DND-41 (cell line): ENCODE measurements around the gene SYDE2.

Experiments used
- ATAC-seq: fragments of 200-7000 bp; cut with Tn5 transposase; 3 replicates; pipeline ENCODE4 v1.9.1; 2021; ENCODE audit warnings: low read depth; ENCODE audit not compliant: insufficient read depth
- DNase-seq: peaks from one replicate; pipeline ENCODE4 v3.0.0-alpha.2; 2020
- H2AFZ ChIP-seq: 2 replicates; pipeline ENCODE4 v1.6.0; 2012; ENCODE audit warnings: low read depth, low read length
- H3K27ac ChIP-seq: 2 replicates; pipeline ENCODE4 v1.5.1; 2012; ENCODE audit warnings: low read length, inconsistent platforms
- H3K27me3 ChIP-seq: fragments of 200-600 bp; sonication (generic); 2 replicates; pipeline ENCODE4 v1.6.0; 2012; ENCODE audit warnings: low read length, mild to moderate bottlenecking, inconsistent platforms; ENCODE audit not compliant: insufficient read depth, poor library complexity
- H3K36me3 ChIP-seq: 2 replicates; pipeline ENCODE4 v1.5.1; 2012; ENCODE audit warnings: low read length, inconsistent platforms; ENCODE audit not compliant: insufficient read depth
- H3K4me1 ChIP-seq: 2 replicates; pipeline ENCODE4 v1.5.1; 2012; ENCODE audit warnings: mild to moderate bottlenecking, low read length; ENCODE audit not compliant: insufficient read depth
- H3K4me2 ChIP-seq: 2 replicates; pipeline ENCODE4 v1.6.0; 2012; ENCODE audit warnings: mild to moderate bottlenecking, moderate library complexity, low read length, inconsistent platforms; ENCODE audit not compliant: insufficient read depth
- H3K4me3 ChIP-seq, 2 experiments: fragments of 200-600 bp in 1 of 2; shearing (Covaris generic) in 1 of 2; 2 replicates each; pipeline ENCODE4 v1.5.1; 2012 to 2016; ENCODE audit warnings: inconsistent platforms in 2 of 2, low read length in 2 of 2, mild to moderate bottlenecking in 2 of 2, low read depth in 1 of 2, moderate library complexity in 1 of 2
- H3K79me2 ChIP-seq: 2 replicates; pipeline ENCODE4 v1.6.0; 2012; ENCODE audit warnings: low read length, inconsistent platforms; ENCODE audit not compliant: insufficient read depth
- H3K9ac ChIP-seq: 2 replicates; pipeline ENCODE4 v1.6.0; 2012; ENCODE audit warnings: low read depth, mild to moderate bottlenecking, inconsistent platforms, low read length, moderate library complexity
- H3K9me3 ChIP-seq: 2 replicates; pipeline ENCODE4 v1.5.1; 2012; ENCODE audit warnings: low read length, moderate library complexity, mild to moderate bottlenecking, inconsistent platforms; ENCODE audit not compliant: insufficient read depth, severe bottlenecking
- H4K20me1 ChIP-seq: 2 replicates; pipeline ENCODE4 v1.6.0; 2012; ENCODE audit warnings: low read length; ENCODE audit not compliant: insufficient read depth
- EZH2 ChIP-seq: IDR thresholded peaks from 3 replicates; pipeline ENCODE4 v1.6.1; 2012; ENCODE audit warnings: borderline replicate concordance, low read depth, mild to moderate bottlenecking, moderate library complexity, low read length, inconsistent platforms; ENCODE audit not compliant: severe bottlenecking
- TF ChIP-seq, protein P1 (sequence below): IDR thresholded peaks from 2 replicates; pipeline ENCODE4 v1.5.1; 2012; ENCODE audit warnings: borderline replicate concordance, low read length, moderate library complexity, mild to moderate bottlenecking; ENCODE audit not compliant: poor library complexity, severe bottlenecking; ENCODE audit errors: extremely low read depth

Gene SYDE2

DNA sequence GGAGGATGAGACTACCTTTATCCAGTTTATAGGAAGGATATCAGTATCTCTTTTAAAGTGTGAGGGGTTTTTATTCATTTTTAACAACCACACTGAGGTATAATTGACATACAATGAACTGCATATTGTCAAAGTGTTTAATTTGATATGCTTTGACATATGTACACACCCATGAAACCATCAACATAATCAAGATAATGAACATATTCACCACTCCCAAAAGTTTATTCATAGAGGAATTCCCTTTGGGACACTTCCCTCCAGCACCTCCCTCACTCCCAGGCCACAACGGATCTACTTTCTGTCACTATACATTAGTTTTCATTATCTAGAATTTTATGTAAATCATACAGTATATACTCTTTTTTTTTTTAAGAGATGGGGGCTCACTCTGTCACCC, 89.1 kb downstream of the SYDE2 start:
- DNase-seq (no peak), ATAC-seq (no peak)
- no peak overlapping the region for H2AFZ ChIP-seq
- TF ChIP-seq, protein P1, sequence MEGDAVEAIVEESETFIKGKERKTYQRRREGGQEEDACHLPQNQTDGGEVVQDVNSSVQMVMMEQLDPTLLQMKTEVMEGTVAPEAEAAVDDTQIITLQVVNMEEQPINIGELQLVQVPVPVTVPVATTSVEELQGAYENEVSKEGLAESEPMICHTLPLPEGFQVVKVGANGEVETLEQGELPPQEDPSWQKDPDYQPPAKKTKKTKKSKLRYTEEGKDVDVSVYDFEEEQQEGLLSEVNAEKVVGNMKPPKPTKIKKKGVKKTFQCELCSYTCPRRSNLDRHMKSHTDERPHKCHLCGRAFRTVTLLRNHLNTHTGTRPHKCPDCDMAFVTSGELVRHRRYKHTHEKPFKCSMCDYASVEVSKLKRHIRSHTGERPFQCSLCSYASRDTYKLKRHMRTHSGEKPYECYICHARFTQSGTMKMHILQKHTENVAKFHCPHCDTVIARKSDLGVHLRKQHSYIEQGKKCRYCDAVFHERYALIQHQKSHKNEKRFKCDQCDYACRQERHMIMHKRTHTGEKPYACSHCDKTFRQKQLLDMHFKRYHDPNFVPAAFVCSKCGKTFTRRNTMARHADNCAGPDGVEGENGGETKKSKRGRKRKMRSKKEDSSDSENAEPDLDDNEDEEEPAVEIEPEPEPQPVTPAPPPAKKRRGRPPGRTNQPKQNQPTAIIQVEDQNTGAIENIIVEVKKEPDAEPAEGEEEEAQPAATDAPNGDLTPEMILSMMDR: no peak
- no peak for TF ChIP-seq EZH2
- no peak overlapping the region for H3K9ac ChIP-seq
- no peaks in the 10 kb centered on the region for H3K27me3 ChIP-seq
- no peaks in the 10 kb centered on the region for H3K9me3 ChIP-seq
- no peak overlapping the region for H3K4me2 ChIP-seq
- H4K20me1 ChIP-seq: no peaks in the 10 kb centered on the region
- no peaks in the 10 kb centered on the region for H3K4me1 ChIP-seq
- H3K4me3 ChIP-seq: no peak overlapping the region
- H3K36me3 ChIP-seq: no peaks in the 10 kb centered on the region
- H3K79me2 ChIP-seq: no peaks in the 10 kb centered on the region
- no peak overlapping the region for H3K27ac ChIP-seq

DNA sequence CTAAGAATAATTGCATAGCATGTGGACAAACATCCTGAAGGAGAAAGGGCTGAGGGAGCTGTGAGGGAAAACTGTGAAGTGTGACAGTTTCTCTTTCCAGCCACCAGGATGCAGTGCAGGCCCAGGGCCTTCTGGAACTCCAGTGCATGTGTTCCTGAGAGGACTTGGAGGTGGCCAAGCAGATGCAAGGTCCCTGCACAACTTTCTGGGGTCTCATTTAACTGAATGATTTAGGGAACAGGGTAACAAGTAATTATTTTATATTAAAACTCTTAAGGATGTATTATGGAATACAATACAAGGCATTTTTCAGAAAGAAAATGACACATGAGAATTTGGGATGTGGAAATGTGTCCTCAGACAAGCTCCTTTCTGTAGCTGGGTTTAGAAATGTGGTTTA, 91.3 kb downstream of the SYDE2 start:
- DNase-seq (peak; percentile 39), ATAC-seq (peak; percentile 84)
- Histone ChIP-seq H3K4me3 (no peak overlapping the region), H3K9me3 (no peaks in the 10 kb centered on the region), H3K36me3 (no peaks in the 10 kb centered on the region), H3K27me3 (no peaks in the 10 kb centered on the region), H3K4me1 (no peaks in the 10 kb centered on the region), H2AFZ (no peak overlapping the region), H3K27ac (no peak overlapping the region), H3K79me2 (no peaks in the 10 kb centered on the region), H4K20me1 (no peaks in the 10 kb centered on the region), H3K4me2 (no peak overlapping the region), H3K9ac (no peak overlapping the region)
- TF ChIP-seq EZH2: no peak
- TF ChIP-seq, protein P1: peak; percentile 72
